WTC11 (cell line): ENCODE measurements around the gene PSMD3. TPM values are rescaled to one million over a fixed set of nuclear protein-coding genes. Genes with fewer than 3 reads are reported as not detected.

ENCODE experiments used
- ATAC-seq: fragments of 200-7000 bp; cut with Tn5 transposase; 2 replicates; pipeline ENCODE4 v1.10.0; 2021; ENCODE audit warnings: mild to moderate bottlenecking, moderate library complexity
- CTCF ChIA-PET: fragments of 300-600 bp; sonication (Branson Sonifier 250); formaldehyde crosslinking; loops from one replicate; lab custom pipeline; 2021; ENCODE audit warnings: antibody characterized with exemption; lab: Charles Lee
- POLR2A ChIA-PET: fragments of 350-600 bp; sonication (Branson Sonifier 250); formaldehyde crosslinking; loops from one replicate; lab custom pipeline; 2021; ENCODE audit warnings: antibody characterized with exemption; lab: Charles Lee
- DNase-seq: peaks from one replicate; pipeline ENCODE4 v3.0.0; 2021; ENCODE audit warnings: low spot score
- H3K27ac Mint-ChIP-seq: 2 replicates; pipeline ENCODE4 v1.8.0; 2021; ENCODE audit warnings: mixed read lengths
- H3K27me3 Mint-ChIP-seq: 2 replicates; pipeline ENCODE4 v1.8.0; 2021; ENCODE audit warnings: low read depth, mild to moderate bottlenecking, moderate library complexity, mixed read lengths
- H3K36me3 Mint-ChIP-seq: 2 replicates; pipeline ENCODE4 v1.8.0; 2021; ENCODE audit warnings: mixed read lengths
- H3K4me1 Mint-ChIP-seq: 2 replicates; pipeline ENCODE4 v1.8.0; 2022; ENCODE audit warnings: mixed read lengths
- H3K4me3 Mint-ChIP-seq: 2 replicates; pipeline ENCODE4 v1.8.0; 2021; ENCODE audit warnings: mild to moderate bottlenecking, moderate library complexity, mixed read lengths
- H3K9me3 Mint-ChIP-seq: 2 replicates; pipeline ENCODE4 v1.8.0; 2021; ENCODE audit warnings: mixed read lengths
- ATF2 ChIP-seq: sonication (generic); formaldehyde crosslinking; IDR thresholded peaks from 2 replicates; pipeline ENCODE4 v1.8.1; 2022; ENCODE audit warnings: low read depth, missing genetic modification reagents, borderline replicate concordance
- CBFB ChIP-seq: sonication (generic); formaldehyde crosslinking; IDR thresholded peaks from 2 replicates; pipeline ENCODE4 v1.8.1; 2022; ENCODE audit warnings: mild to moderate bottlenecking, low read depth, missing genetic modification reagents
- CREM ChIP-seq: sonication (generic); formaldehyde crosslinking; IDR thresholded peaks from 2 replicates; pipeline ENCODE4 v1.8.1; 2022; ENCODE audit warnings: mild to moderate bottlenecking, missing genetic modification reagents, moderate library complexity
- ELF4 ChIP-seq: sonication (generic); formaldehyde crosslinking; IDR thresholded peaks from 2 replicates; pipeline ENCODE4 v1.8.1; 2022; ENCODE audit warnings: low read depth, mild to moderate bottlenecking, moderate library complexity, missing genetic modification reagents
- ERG ChIP-seq: fragments of 250-450 bp; sonication (Bioruptor Pico); IDR thresholded peaks from 2 replicates; pipeline ENCODE4 v1.8.0; 2021; ENCODE audit warnings: mild to moderate bottlenecking
- ETV6 ChIP-seq: sonication (generic); formaldehyde crosslinking; IDR thresholded peaks from 2 replicates; pipeline ENCODE4 v1.8.1; 2022; ENCODE audit warnings: mild to moderate bottlenecking, missing genetic modification reagents
- FOXK1 ChIP-seq: sonication (generic); formaldehyde crosslinking; IDR thresholded peaks from 2 replicates; pipeline ENCODE4 v1.8.0; 2022; ENCODE audit warnings: mild to moderate bottlenecking, moderate library complexity, missing genetic modification reagents
- GRHL2 ChIP-seq: fragments of 250-450 bp; sonication (Bioruptor Pico); IDR thresholded peaks from 2 replicates; pipeline ENCODE4 v1.8.0; 2022; ENCODE audit warnings: mild to moderate bottlenecking, moderate library complexity; ENCODE audit not compliant: insufficient replicate concordance, severe bottlenecking
- GTF2I ChIP-seq: fragments of 250-450 bp; sonication (Bioruptor Pico); conservative IDR thresholded peaks from 2 replicates; pipeline ENCODE4 v1.4.0; 2021; ENCODE audit warnings: mild to moderate bottlenecking
- KAT7 ChIP-seq: sonication (generic); formaldehyde crosslinking; IDR thresholded peaks from 2 replicates; pipeline ENCODE4 v1.8.1; 2023; ENCODE audit warnings: missing genetic modification reagents, mild to moderate bottlenecking, borderline replicate concordance
- NR3C1 ChIP-seq: sonication (generic); formaldehyde crosslinking; conservative IDR thresholded peaks from 2 replicates; pipeline ENCODE4 v1.8.1; 2023; ENCODE audit warnings: low read depth, mild to moderate bottlenecking, missing genetic modification reagents
- PRRX2 ChIP-seq: fragments of 250-450 bp; sonication (Bioruptor Pico); IDR thresholded peaks from 2 replicates; pipeline ENCODE4 v1.8.0; 2021; ENCODE audit warnings: mild to moderate bottlenecking
- RORB ChIP-seq: fragments of 250-450 bp; sonication (Bioruptor Pico); IDR thresholded peaks from 2 replicates; pipeline ENCODE4 v1.9.0; 2021; ENCODE audit warnings: mild to moderate bottlenecking
- SMAD4 ChIP-seq: sonication (generic); formaldehyde crosslinking; IDR thresholded peaks from 2 replicates; pipeline ENCODE4 v1.8.0; 2022; ENCODE audit warnings: mild to moderate bottlenecking, missing genetic modification reagents
- STAT6 ChIP-seq: sonication (generic); formaldehyde crosslinking; conservative IDR thresholded peaks from 2 replicates; pipeline ENCODE4 v1.8.1; 2023; ENCODE audit warnings: mild to moderate bottlenecking, low read depth, missing genetic modification reagents, moderate library complexity
- TEAD4 ChIP-seq: sonication (generic); formaldehyde crosslinking; IDR thresholded peaks from 2 replicates; pipeline ENCODE4 v1.8.0; 2022; ENCODE audit warnings: mild to moderate bottlenecking, missing genetic modification reagents
- TP53 ChIP-seq: sonication (generic); formaldehyde crosslinking; IDR thresholded peaks from 2 replicates; pipeline ENCODE4 v1.8.1; 2023; ENCODE audit warnings: mild to moderate bottlenecking, missing genetic modification reagents
- USF2 ChIP-seq: sonication (generic); formaldehyde crosslinking; IDR thresholded peaks from 2 replicates; pipeline ENCODE4 v1.8.1; 2023; ENCODE audit warnings: mild to moderate bottlenecking, missing genetic modification reagents, moderate library complexity
- ZBTB21 ChIP-seq: sonication (generic); formaldehyde crosslinking; IDR thresholded peaks from 2 replicates; pipeline ENCODE4 v1.8.1; 2023; ENCODE audit warnings: mild to moderate bottlenecking, missing genetic modification reagents, borderline replicate concordance
- ZNF232 ChIP-seq: sonication (generic); formaldehyde crosslinking; IDR thresholded peaks from 2 replicates; pipeline ENCODE4 v1.8.0; 2022; ENCODE audit warnings: mild to moderate bottlenecking, missing genetic modification reagents
- ZNF317 ChIP-seq: sonication (generic); formaldehyde crosslinking; IDR thresholded peaks from 2 replicates; pipeline ENCODE4 v1.8.1; 2023; ENCODE audit warnings: low read depth, mild to moderate bottlenecking, moderate library complexity, missing genetic modification reagents, borderline replicate concordance
- ZNF416 ChIP-seq: fragments of 250-450 bp; sonication (Bioruptor Pico); IDR thresholded peaks from 2 replicates; pipeline ENCODE4 v1.9.0; 2021; ENCODE audit warnings: mild to moderate bottlenecking, inconsistent platforms
- ZNF425 ChIP-seq: fragments of 250-450 bp; sonication (Bioruptor Pico); conservative IDR thresholded peaks from 2 replicates; pipeline ENCODE4 v1.9.0; 2021; ENCODE audit warnings: mild to moderate bottlenecking
- ZSCAN18 ChIP-seq: fragments of 250-450 bp; sonication (Bioruptor Pico); IDR thresholded peaks from 2 replicates; pipeline ENCODE4 v2.1.2; 2022; ENCODE audit warnings: mild to moderate bottlenecking, moderate library complexity
- total RNA-seq: library from RNA; stranded (reverse); gene quantifications from 3 replicates; pipeline ENCODE4 v1.2.3, GENCODE V29; 2021
- TF ChIP-seq, protein P1 (sequence below): sonication (generic); formaldehyde crosslinking; conservative IDR thresholded peaks from 2 replicates; pipeline ENCODE4 v1.8.1; 2022; ENCODE audit warnings: mild to moderate bottlenecking, missing genetic modification reagents

Gene PSMD3
- total RNA-seq, 1 experiment from 2014 or later, result 190 TPM

- ChIA-PET CTCF (interaction anchor here (1.0 to 3.3 kb wide), 12 partner anchors 14 to 239 kb away, joined by 3 to 50 read pairs (median 9); no protein-coding TSS in a partner anchor), POLR2A (interaction anchor here (1.6 kb wide), 1 partner anchor 131 kb away, joined by 5 read pairs; no protein-coding TSS in a partner anchor)
- Mint-ChIP-seq H3K36me3 (peaks cover 6% of the 10 kb centered on the region), H3K4me3 (peak overlapping the region; percentile 89), H3K27ac (peak overlapping the region; percentile 82; the same call in 1 of the 2 replicates), H3K27me3 (peaks cover 1% of the 10 kb centered on the region; the same call in 1 of the 2 replicates), H3K4me1 (peaks cover 25% of the 10 kb centered on the region), H3K9me3 (no peaks in the 10 kb centered on the region)
- ATAC-seq (no peak), DNase-seq (no peak)
- TF ChIP-seq ZNF232 (no peak), TEAD4 (CRISPR knock-in tag) (no peak), ZBTB21 (CRISPR knock-in tag) (no peak), ZNF425 (CRISPR knock-in tag) (no peak), ELF4 (no peak), RORB (CRISPR knock-in tag) (no peak), PRRX2 (CRISPR knock-in tag) (no peak), TP53 (CRISPR knock-in tag) (no peak), ETV6 (CRISPR knock-in tag) (no peak), CREM (no peak), ATF2 (CRISPR knock-in tag) (no peak), SMAD4 (CRISPR knock-in tag) (no peak), GTF2I (CRISPR knock-in tag) (no peak), ZNF317 (CRISPR knock-in tag) (no peak), ERG (CRISPR knock-in tag) (no peak), USF2 (CRISPR knock-in tag) (no peak)
Observed at GRCh38 chr17:39979016-39979670, 1.5 kb upstream of the PSMD3 start.

DNA sequence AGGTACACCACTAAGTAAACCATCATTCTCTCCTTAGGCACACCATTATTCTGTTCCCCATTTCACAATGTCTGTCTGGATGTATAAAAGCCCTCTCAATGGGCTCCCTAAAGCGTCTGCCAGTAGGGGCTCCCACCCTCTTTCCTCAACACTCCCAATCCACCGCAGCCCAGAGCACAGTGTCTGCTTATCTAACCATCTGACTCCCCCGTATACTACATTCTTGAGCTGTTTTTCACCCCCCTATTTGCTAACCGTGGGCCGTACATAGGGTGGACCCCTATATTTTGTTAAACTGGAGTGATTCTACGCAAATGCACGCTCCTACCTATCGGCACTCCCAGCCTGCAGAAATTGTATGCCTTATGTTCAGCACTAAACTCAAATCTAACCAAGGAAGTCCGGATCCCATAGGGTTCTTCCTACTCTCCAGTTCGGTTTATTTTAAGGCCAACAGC, 685 bp upstream of the PSMD3 start:
- Mint-ChIP-seq H3K9me3 (no peaks in the 10 kb centered on the region), H3K4me1 (peaks cover 25% of the 10 kb centered on the region)
- DNase-seq, result peak; percentile 31
- TF ChIP-seq RORB (CRISPR knock-in tag), result no peak
- TF ChIP-seq ZSCAN18 (CRISPR knock-in tag), result no peak
- no peak for TF ChIP-seq NR3C1
- TF ChIP-seq CBFB (CRISPR knock-in tag), result no peak
- TF ChIP-seq, protein P1, sequence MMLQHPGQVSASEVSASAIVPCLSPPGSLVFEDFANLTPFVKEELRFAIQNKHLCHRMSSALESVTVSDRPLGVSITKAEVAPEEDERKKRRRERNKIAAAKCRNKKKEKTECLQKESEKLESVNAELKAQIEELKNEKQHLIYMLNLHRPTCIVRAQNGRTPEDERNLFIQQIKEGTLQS (CRISPR knock-in tag), result no peak
- TF ChIP-seq KAT7 (CRISPR knock-in tag), result no peak
- no peak for TF ChIP-seq STAT6
- no peak for TF ChIP-seq FOXK1 (CRISPR knock-in tag)
- no peak for TF ChIP-seq GRHL2 (CRISPR knock-in tag)
- TF ChIP-seq ZBTB21 (CRISPR knock-in tag), result no peak
- no peak for TF ChIP-seq ZNF416 (CRISPR knock-in tag)

More for the DNA sequence above, 685 bp upstream of the PSMD3 start:
- Mint-ChIP-seq H3K4me3 (peak overlapping the region; percentile 89), H3K27me3 (no peaks in the 10 kb centered on the region; the same call in 1 of the 2 replicates), H3K36me3 (peaks cover 14% of the 10 kb centered on the region), H3K27ac (peak overlapping the region; percentile 97)
- POLR2A ChIA-PET, result interaction anchor here (0.6 to 1.8 kb wide), 8 partner anchors 11 to 130 kb away, joined by 3 to 9 read pairs (median 5); partner anchors contain the start of genes LRRC3C, NR1D1, ORMDL3 and ZPBP2
- CTCF ChIA-PET, result interaction anchor here (0.7 to 3.3 kb wide), 30 partner anchors 9 to 374 kb away, joined by 3 to 50 read pairs (median 4); partner anchors contain the start of gene WIPF2
- peak; percentile 45 for ATAC-seq
